ENCODE data around the gene EXD3.

DNA sequence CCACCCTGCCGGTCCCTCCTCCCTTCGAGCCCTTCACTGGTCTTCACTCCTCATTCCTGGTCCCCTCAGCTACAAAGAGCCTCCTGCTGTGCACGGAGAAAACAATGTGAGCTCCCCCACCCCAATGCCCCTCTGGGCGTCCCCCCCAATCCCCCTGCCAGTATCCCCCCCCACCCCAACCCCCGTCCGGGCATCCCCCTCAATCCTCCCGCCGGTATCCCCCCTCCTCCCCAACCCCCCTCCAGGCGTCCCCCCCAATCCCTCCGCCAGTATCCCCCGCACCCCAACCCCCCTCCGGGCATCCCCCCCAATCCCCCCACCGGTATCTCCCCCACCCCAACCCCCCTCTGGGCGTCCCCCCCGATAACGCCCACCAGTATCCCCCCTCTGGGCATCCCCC, 42.8 kb downstream of the EXD3 start:
- TF ChIP-seq EZH2 (optimal IDR thresholded peaks at IDR 0.05; ENCODE audit: low read depth, low read length): no peak
- TF ChIP-seq, protein P1, sequence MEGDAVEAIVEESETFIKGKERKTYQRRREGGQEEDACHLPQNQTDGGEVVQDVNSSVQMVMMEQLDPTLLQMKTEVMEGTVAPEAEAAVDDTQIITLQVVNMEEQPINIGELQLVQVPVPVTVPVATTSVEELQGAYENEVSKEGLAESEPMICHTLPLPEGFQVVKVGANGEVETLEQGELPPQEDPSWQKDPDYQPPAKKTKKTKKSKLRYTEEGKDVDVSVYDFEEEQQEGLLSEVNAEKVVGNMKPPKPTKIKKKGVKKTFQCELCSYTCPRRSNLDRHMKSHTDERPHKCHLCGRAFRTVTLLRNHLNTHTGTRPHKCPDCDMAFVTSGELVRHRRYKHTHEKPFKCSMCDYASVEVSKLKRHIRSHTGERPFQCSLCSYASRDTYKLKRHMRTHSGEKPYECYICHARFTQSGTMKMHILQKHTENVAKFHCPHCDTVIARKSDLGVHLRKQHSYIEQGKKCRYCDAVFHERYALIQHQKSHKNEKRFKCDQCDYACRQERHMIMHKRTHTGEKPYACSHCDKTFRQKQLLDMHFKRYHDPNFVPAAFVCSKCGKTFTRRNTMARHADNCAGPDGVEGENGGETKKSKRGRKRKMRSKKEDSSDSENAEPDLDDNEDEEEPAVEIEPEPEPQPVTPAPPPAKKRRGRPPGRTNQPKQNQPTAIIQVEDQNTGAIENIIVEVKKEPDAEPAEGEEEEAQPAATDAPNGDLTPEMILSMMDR (IDR thresholded peaks at IDR 0.05; ENCODE audit: low read length): no peak
- TF ChIP-seq EZH2phosphoT487 (IDR thresholded peaks at IDR 0.05; ENCODE audit: low read length): no peak
